ENCODE data around the gene RASA3. TPM values are rescaled to one million over a fixed set of nuclear protein-coding genes. Genes with fewer than 3 reads are reported as not detected.

Gene RASA3
- total RNA-seq, 1 experiment from 2014 or later = 0.95 TPM

- H3K4me1 ChIP-seq = peaks cover 4% of the 10 kb centered on the region; the same call in 1 of the 2 replicates
- Mint-ChIP-seq H3K4me1 (ENCODE audit: low read depth, unreplicated experiment) (no peaks in the 10 kb centered on the region), H3K27me3 (ENCODE audit: insufficient read depth, unreplicated experiment) (no peaks in the 10 kb centered on the region), H3K4me3 (ENCODE audit: unreplicated experiment) (no peak overlapping the region), H3K27ac (ENCODE audit: unreplicated experiment) (no peak overlapping the region), H3K9me3 (ENCODE audit: unreplicated experiment) (no peaks in the 10 kb centered on the region), H3K36me3 (ENCODE audit: insufficient read depth, unreplicated experiment) (no peaks in the 10 kb centered on the region)
- no TSS peak for BruUV-seq (replicated peaks)
- intact Hi-C loops (cut with micrococcal nuclease; ENCODE audit: unreplicated experiment) = no loop called here
- CTCF ChIA-PET = no interaction called here
- DNase-seq = peak in 1 of 2 experiments; percentile 0
- no peak for TF ChIP-seq CTCF (IDR thresholded peaks at IDR 0.05; ENCODE audit: insufficient read depth in 1 of 2, low read depth in 1 of 2, low read length in 1 of 2, severe bottlenecking in 1 of 2, unreplicated experiment in 1 of 2)
- no peak overlapping the region for H3K4me3 ChIP-seq (ENCODE audit: low read depth, low read length)
- POLR2A ChIA-PET = interaction anchor here (0.6 kb wide), 1 partner anchor 212 kb away, joined by 3 read pairs; no protein-coding TSS in a partner anchor
- H3K36me3 ChIP-seq (ENCODE audit: control insufficient read depth, insufficient read depth, low read length) = no peaks in the 10 kb centered on the region
- no peaks in the 10 kb centered on the region for H3K9me3 ChIP-seq
- no peaks in the 10 kb centered on the region for H3K27me3 ChIP-seq (replicated peaks; ENCODE audit: control insufficient read depth, insufficient read depth, low read length)
These were observed 127.2 kb downstream of the RASA3 start for GRCh38 chr13:114005206-114005724.

GRCh38 chr13:114004420-114005205 is 127.8 kb downstream of the RASA3 start:
- Histone ChIP-seq H3K4me1 (peaks cover 4% of the 10 kb centered on the region; the same call in 1 of the 2 replicates), H3K36me3 (ENCODE audit: control insufficient read depth, insufficient read depth, low read length) (no peaks in the 10 kb centered on the region), H3K27me3 (replicated peaks; ENCODE audit: control insufficient read depth, insufficient read depth, low read length) (no peaks in the 10 kb centered on the region), H3K9me3 (no peaks in the 10 kb centered on the region), H3K4me3 (ENCODE audit: low read depth, low read length) (no peak overlapping the region)
- ChIA-PET POLR2A (interaction anchor here (0.6 kb wide), 1 partner anchor 211 kb away, joined by 3 read pairs; no protein-coding TSS in a partner anchor), CTCF (no interaction called here)
- no peaks in the 10 kb centered on the region for H3K36me3 Mint-ChIP-seq (ENCODE audit: insufficient read depth, unreplicated experiment)
- no peak overlapping the region for H3K27ac Mint-ChIP-seq (ENCODE audit: unreplicated experiment)
- intact Hi-C loops (cut with micrococcal nuclease; ENCODE audit: unreplicated experiment) = no loop called here
- no peaks in the 10 kb centered on the region for H3K27me3 Mint-ChIP-seq (ENCODE audit: insufficient read depth, unreplicated experiment)
- no peaks in the 10 kb centered on the region for H3K9me3 Mint-ChIP-seq (ENCODE audit: unreplicated experiment)
- TF ChIP-seq CTCF (IDR thresholded peaks at IDR 0.05; ENCODE audit: insufficient read depth in 1 of 2, low read depth in 1 of 2, low read length in 1 of 2, severe bottlenecking in 1 of 2, unreplicated experiment in 1 of 2) = no peak
- peak; percentile 24 to 72 for DNase-seq
- H3K4me3 Mint-ChIP-seq (ENCODE audit: unreplicated experiment) = no peak overlapping the region
- H3K4me1 Mint-ChIP-seq (ENCODE audit: low read depth, unreplicated experiment) = no peaks in the 10 kb centered on the region
- no TSS peak for BruUV-seq (replicated peaks)

- no TSS peak for BruUV-seq (replicated peaks)
- Mint-ChIP-seq H3K27ac (ENCODE audit: unreplicated experiment) (no peak overlapping the region), H3K36me3 (ENCODE audit: insufficient read depth, unreplicated experiment) (no peaks in the 10 kb centered on the region), H3K4me3 (ENCODE audit: unreplicated experiment) (no peak overlapping the region), H3K27me3 (ENCODE audit: insufficient read depth, unreplicated experiment) (no peaks in the 10 kb centered on the region), H3K9me3 (ENCODE audit: unreplicated experiment) (no peaks in the 10 kb centered on the region), H3K4me1 (ENCODE audit: low read depth, unreplicated experiment) (no peaks in the 10 kb centered on the region)
- no peak for DNase-seq
- TF ChIP-seq CTCF (IDR thresholded peaks at IDR 0.05; ENCODE audit: insufficient read depth in 1 of 2, low read depth in 1 of 2, low read length in 1 of 2, severe bottlenecking in 1 of 2, unreplicated experiment in 1 of 2) = no peak
- Histone ChIP-seq H3K9me3 (no peaks in the 10 kb centered on the region), H3K4me1 (peaks cover 4% of the 10 kb centered on the region; the same call in 1 of the 2 replicates), H3K27me3 (replicated peaks; ENCODE audit: control insufficient read depth, insufficient read depth, low read length) (no peaks in the 10 kb centered on the region), H3K4me3 (ENCODE audit: low read depth, low read length) (no peak overlapping the region), H3K36me3 (ENCODE audit: control insufficient read depth, insufficient read depth, low read length) (no peaks in the 10 kb centered on the region)
- intact Hi-C loops (cut with micrococcal nuclease; ENCODE audit: unreplicated experiment) = no loop called here
- POLR2A ChIA-PET = no interaction called here
- CTCF ChIA-PET = interaction anchor here (0.6 kb wide), 1 partner anchor 25 kb away, joined by 3 read pairs; no protein-coding TSS in a partner anchor
These were observed 129.6 kb downstream of the RASA3 start for GRCh38 chr13:114002771-114003321.
